ENCODE measurements around the gene GALK2. TPM values are rescaled to one million over a fixed set of nuclear protein-coding genes. Genes with fewer than 3 reads are reported as not detected.

GALK2 gene
- polyA plus RNA-seq, 1 donor (not counting 4 experiments of a cell fraction or from before 2014, with no cell fraction given) = 29.7 TPM

DNA sequence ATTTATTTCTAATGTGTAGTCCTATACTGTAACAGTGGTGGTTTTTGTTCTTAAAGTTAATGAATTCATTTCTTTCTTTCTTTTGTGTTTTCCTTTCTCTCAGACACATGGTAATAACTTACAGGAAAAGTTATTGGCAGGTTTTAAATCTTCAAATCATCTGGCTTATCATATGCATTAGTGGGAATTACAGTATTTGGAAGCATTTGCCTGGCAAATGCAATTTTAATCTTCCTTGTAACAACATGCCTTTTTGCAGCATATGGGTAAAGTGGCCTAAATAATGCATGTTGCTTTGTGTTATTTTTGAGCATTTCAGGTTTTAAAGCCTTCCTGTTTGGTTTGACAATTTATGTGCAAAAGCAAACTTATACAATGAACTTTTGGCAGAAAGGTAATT, 66.8 kb downstream of the GALK2 start:
- H3K27ac ChIP-seq (ENCODE audit: control insufficient read depth, insufficient read depth, low read length) = no peak overlapping the region
- no peaks in the 10 kb centered on the region for H3K9me3 ChIP-seq (ENCODE audit: control insufficient read depth, low read depth, low read length)
- peaks cover 1 to 3% of the 10 kb centered on the region in 2 experiments for H3K36me3 ChIP-seq (ENCODE audit: control insufficient read depth in 2 of 2, extremely low read depth in 1 of 2, insufficient read depth in 2 of 2, low read length in 2 of 2)
- no peak overlapping the region for H3K4me2 ChIP-seq (ENCODE audit: control insufficient read depth, extremely low read depth, insufficient read depth, low read depth, low read length)
- H3K9ac ChIP-seq (ENCODE audit: control insufficient read depth, extremely low read depth, insufficient read depth, low read length) = no peak overlapping the region
- H3K4me3 ChIP-seq (ENCODE audit: control insufficient read depth in 2 of 3, extremely low read depth in 1 of 3, insufficient read depth in 2 of 3, low read depth in 1 of 3, low read length in 3 of 3) = no peak overlapping the region
- FAIRE-seq (no peak), DNase-seq (ENCODE audit: low read depth, low spot score) (no peak)
- TF ChIP-seq EZH2 (IDR thresholded peaks at IDR 0.05; ENCODE audit: low read length) = no peak
- TF ChIP-seq, protein P1, sequence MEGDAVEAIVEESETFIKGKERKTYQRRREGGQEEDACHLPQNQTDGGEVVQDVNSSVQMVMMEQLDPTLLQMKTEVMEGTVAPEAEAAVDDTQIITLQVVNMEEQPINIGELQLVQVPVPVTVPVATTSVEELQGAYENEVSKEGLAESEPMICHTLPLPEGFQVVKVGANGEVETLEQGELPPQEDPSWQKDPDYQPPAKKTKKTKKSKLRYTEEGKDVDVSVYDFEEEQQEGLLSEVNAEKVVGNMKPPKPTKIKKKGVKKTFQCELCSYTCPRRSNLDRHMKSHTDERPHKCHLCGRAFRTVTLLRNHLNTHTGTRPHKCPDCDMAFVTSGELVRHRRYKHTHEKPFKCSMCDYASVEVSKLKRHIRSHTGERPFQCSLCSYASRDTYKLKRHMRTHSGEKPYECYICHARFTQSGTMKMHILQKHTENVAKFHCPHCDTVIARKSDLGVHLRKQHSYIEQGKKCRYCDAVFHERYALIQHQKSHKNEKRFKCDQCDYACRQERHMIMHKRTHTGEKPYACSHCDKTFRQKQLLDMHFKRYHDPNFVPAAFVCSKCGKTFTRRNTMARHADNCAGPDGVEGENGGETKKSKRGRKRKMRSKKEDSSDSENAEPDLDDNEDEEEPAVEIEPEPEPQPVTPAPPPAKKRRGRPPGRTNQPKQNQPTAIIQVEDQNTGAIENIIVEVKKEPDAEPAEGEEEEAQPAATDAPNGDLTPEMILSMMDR (optimal IDR thresholded peaks at IDR 0.05 in 1 of 3, IDR thresholded peaks at IDR 0.05 in 1 of 3, conservative IDR thresholded peaks at IDR 0.05 in 1 of 3; ENCODE audit: extremely low read depth in 1 of 3, insufficient read depth in 2 of 3, low read length in 3 of 3) = no peak
- H2AFZ ChIP-seq (ENCODE audit: control insufficient read depth, low read length) = no peak overlapping the region
- no peaks in the 10 kb centered on the region for H3K79me2 ChIP-seq (ENCODE audit: control insufficient read depth, insufficient read depth, low read length)
- dilution Hi-C loops (cut with MboI; ENCODE audit: extremely low pct_ligation_motif_present, low sequenced_read_pairs) = no loop called here
- no peaks in the 10 kb centered on the region for H3K9me1 ChIP-seq (ENCODE audit: control insufficient read depth, extremely low read depth, insufficient read depth, low read length)
- H3K4me1 ChIP-seq (ENCODE audit: control insufficient read depth, extremely low read depth, insufficient read depth, low read length) = no peaks in the 10 kb centered on the region
- no peaks in the 10 kb centered on the region for H3K27me3 ChIP-seq (ENCODE audit: control insufficient read depth, extremely low read depth, insufficient read depth, low read length)
- no peaks in the 10 kb centered on the region for H4K20me1 ChIP-seq (ENCODE audit: control insufficient read depth, extremely low read depth, insufficient read depth, low read length)

DNA sequence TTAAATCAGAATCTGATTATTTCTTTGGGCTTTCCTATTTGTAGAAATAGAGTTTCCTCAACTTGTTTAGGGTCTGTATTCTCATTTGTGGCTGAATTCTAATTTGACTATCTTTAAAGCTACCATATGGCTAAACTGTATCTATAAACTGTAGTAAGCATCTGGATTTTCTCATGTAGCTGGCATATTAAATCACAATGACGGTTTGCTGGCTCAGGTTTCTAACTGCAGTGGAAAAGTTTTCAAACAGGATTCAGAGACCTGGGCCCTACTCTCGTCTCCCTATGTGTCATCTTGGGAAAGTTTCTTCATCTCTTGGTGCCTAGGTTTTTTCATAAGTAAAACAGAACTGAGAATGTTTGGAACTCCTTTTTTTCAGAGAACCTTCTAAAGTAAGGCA, 68.3 kb downstream of the GALK2 start:
- Histone ChIP-seq H2AFZ (ENCODE audit: control insufficient read depth, low read length) (no peak overlapping the region), H3K27me3 (ENCODE audit: control insufficient read depth, extremely low read depth, insufficient read depth, low read length) (no peaks in the 10 kb centered on the region), H3K9ac (ENCODE audit: control insufficient read depth, extremely low read depth, insufficient read depth, low read length) (no peak overlapping the region), H3K4me1 (ENCODE audit: control insufficient read depth, extremely low read depth, insufficient read depth, low read length) (no peaks in the 10 kb centered on the region), H3K4me3 (ENCODE audit: control insufficient read depth in 2 of 3, extremely low read depth in 1 of 3, insufficient read depth in 2 of 3, low read depth in 1 of 3, low read length in 3 of 3) (no peak overlapping the region), H3K9me1 (ENCODE audit: control insufficient read depth, extremely low read depth, insufficient read depth, low read length) (no peaks in the 10 kb centered on the region), H3K79me2 (ENCODE audit: control insufficient read depth, insufficient read depth, low read length) (no peaks in the 10 kb centered on the region), H3K4me2 (ENCODE audit: control insufficient read depth, extremely low read depth, insufficient read depth, low read depth, low read length) (no peak overlapping the region), H3K9me3 (ENCODE audit: control insufficient read depth, low read depth, low read length) (no peaks in the 10 kb centered on the region), H3K27ac (ENCODE audit: control insufficient read depth, insufficient read depth, low read length) (no peak overlapping the region), H3K36me3 (ENCODE audit: control insufficient read depth in 2 of 2, extremely low read depth in 1 of 2, insufficient read depth in 2 of 2, low read length in 2 of 2) (peaks cover 1 to 7% of the 10 kb centered on the region in 2 experiments), H4K20me1 (ENCODE audit: control insufficient read depth, extremely low read depth, insufficient read depth, low read length) (no peaks in the 10 kb centered on the region)
- DNase-seq (ENCODE audit: low read depth, low spot score) = no peak
- FAIRE-seq = no peak
- TF ChIP-seq EZH2 (IDR thresholded peaks at IDR 0.05; ENCODE audit: low read length) = no peak
- TF ChIP-seq, protein P1 (optimal IDR thresholded peaks at IDR 0.05 in 1 of 3, IDR thresholded peaks at IDR 0.05 in 1 of 3, conservative IDR thresholded peaks at IDR 0.05 in 1 of 3; ENCODE audit: extremely low read depth in 1 of 3, insufficient read depth in 2 of 3, low read length in 3 of 3) = no peak
- dilution Hi-C loops (cut with MboI; ENCODE audit: extremely low pct_ligation_motif_present, low sequenced_read_pairs) = no loop called here

Measured in keratinocyte (primary cell).